Left lung (tissue), 10 donors: ENCODE results near the gene COL19A1. TPM values are rescaled to one million over a fixed set of nuclear protein-coding genes. Genes with fewer than 3 reads are reported as not detected.

Source experiments
- ATAC-seq: fragments of 200-7000 bp; cut with Tn5 transposase; one replicate; pipeline ENCODE4 v1.9.1; 2020; ENCODE audit warnings: moderate library complexity
- DNase-seq, 4 donors: peaks; one replicate each; pipeline ENCODE4 v3.0.0-alpha.2; 2013 to 2020
- H3K27ac ChIP-seq, 2 donors: fragments of 200-600 bp; sonication (generic) in 1 of 2; one replicate each; pipeline versions ENCODE4 v1.5.0 to v1.8.0; 2020 to 2021
- H3K27me3 ChIP-seq, 2 donors: fragments of 200-600 bp; sonication (generic) in 1 of 2; one replicate each; pipeline versions ENCODE4 v1.5.0 to v1.8.0; 2020 to 2021
- H3K36me3 ChIP-seq, 2 donors: fragments of 200-600 bp; sonication (generic) in 1 of 2; one replicate each; pipeline versions ENCODE4 v1.5.0 to v1.8.0; 2020 to 2021
- H3K4me1 ChIP-seq, 2 donors: fragments of 200-600 bp; one replicate each; pipeline ENCODE4 v1.8.0; 2021
- H3K4me3 ChIP-seq, 2 donors: fragments of 200-600 bp; sonication (generic) in 1 of 2; one replicate each; pipeline versions ENCODE4 v1.5.0 to v1.8.0; 2020 to 2021; ENCODE audit warnings: mild to moderate bottlenecking in 1 of 2
- H3K9me3 ChIP-seq, 2 donors: fragments of 200-600 bp; sonication (generic) in 1 of 2; one replicate each; pipeline versions ENCODE4 v1.5.0 to v1.8.0; 2020 to 2021
- intact Hi-C, 2 donors: fragments of 100-400 bp; cut with DNase I; formaldehyde crosslinking; loops; one replicate each; pipeline versions ENCODE4 v1.11.2 to v1.14.2; 2022
- polyA plus RNA-seq, 6 donors: library from polyadenylated mRNA; unstranded; fragments of 120-200 nt; gene quantifications; one replicate each; pipeline ENCODE4 v1.2.1, GENCODE V29; 2013; ENCODE audit not compliant: insufficient read length in 6 of 6
- total RNA-seq, 2 donors: library from RNA; stranded (reverse); fragmentation: NEBNext Ultra II Directional; extraction: Animal tissue kit (Norgen Biotek cat#: 25700); gene quantifications; one replicate each; pipeline ENCODE4 v1.2.1, GENCODE V29; 2021
- TF ChIP-seq, protein P1 (sequence below), 2 donors: fragments of 200-600 bp; sonication (generic) in 1 of 2; IDR thresholded peaks; one replicate each; pipeline versions ENCODE4 v1.5.0 to v1.8.0; 2021; ENCODE audit warnings: antibody characterized with exemption in 2 of 2
- donor health status: DM: no; HTN: yes; CAD: no.
- donor health status: DM: no; HTN: no; CAD: no.

COL19A1 gene
- total and polyA plus RNA-seq, 8 donors = 0.10 to 0.77 (median 0.70) TPM

DNA sequence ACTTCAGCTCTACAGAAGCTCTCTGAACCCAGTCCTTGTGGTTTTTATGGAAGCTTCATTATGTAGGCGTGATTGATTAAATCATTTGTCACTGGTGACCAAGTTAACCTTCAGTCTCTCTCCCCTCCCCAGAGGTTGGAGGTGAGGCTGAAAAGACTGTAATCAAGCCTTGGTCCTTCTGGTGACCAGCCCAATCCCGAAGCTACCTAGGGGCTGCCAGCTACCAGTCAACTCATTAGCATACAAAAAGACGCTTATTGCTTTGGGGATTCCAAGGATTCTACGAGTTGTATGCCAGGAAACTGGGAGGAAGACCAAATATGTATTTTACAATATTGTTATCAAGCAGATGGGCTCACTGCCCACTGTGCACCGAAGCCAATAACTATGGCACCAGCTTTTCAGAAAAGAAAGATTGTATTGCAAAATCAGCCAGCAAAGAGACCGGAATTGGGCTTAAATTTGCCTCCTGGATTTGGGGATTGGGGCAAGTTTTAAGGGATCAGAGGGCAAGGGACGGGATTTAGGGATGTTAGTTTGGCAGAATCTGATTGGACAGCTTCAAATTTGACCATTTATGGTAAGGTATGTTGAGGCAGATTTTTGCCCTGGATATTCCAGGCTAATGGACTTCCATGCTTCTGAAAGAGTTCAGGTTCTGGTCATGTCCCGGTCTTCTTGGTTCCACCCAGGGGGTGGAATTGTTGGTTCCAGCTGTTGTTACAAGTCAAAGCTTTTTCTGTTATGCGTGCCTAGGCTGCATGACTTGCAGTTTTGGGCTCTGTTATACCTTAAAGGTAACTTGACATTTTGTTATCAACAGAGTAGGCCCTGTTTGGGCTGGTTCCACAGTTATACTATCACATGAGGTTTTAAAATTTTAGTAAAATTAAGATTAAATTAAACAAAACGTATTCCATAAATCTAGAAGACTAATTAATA is 269.1 kb downstream of the COL19A1 start:
- DNase-seq = no peak
- H3K4me3 ChIP-seq = no peak overlapping the region
- no peaks in the 10 kb centered on the region for H3K4me1 ChIP-seq
- no peaks in the 10 kb centered on the region for H3K27me3 ChIP-seq
- intact Hi-C loops = no loop called here
- H3K27ac ChIP-seq = no peak overlapping the region
- no peaks in the 10 kb centered on the region for H3K36me3 ChIP-seq
- TF ChIP-seq, protein P1, sequence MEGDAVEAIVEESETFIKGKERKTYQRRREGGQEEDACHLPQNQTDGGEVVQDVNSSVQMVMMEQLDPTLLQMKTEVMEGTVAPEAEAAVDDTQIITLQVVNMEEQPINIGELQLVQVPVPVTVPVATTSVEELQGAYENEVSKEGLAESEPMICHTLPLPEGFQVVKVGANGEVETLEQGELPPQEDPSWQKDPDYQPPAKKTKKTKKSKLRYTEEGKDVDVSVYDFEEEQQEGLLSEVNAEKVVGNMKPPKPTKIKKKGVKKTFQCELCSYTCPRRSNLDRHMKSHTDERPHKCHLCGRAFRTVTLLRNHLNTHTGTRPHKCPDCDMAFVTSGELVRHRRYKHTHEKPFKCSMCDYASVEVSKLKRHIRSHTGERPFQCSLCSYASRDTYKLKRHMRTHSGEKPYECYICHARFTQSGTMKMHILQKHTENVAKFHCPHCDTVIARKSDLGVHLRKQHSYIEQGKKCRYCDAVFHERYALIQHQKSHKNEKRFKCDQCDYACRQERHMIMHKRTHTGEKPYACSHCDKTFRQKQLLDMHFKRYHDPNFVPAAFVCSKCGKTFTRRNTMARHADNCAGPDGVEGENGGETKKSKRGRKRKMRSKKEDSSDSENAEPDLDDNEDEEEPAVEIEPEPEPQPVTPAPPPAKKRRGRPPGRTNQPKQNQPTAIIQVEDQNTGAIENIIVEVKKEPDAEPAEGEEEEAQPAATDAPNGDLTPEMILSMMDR (IDR thresholded peaks at IDR 0.05) = no peak
- H3K9me3 ChIP-seq = no peaks in the 10 kb centered on the region
- no peak for ATAC-seq

DNA sequence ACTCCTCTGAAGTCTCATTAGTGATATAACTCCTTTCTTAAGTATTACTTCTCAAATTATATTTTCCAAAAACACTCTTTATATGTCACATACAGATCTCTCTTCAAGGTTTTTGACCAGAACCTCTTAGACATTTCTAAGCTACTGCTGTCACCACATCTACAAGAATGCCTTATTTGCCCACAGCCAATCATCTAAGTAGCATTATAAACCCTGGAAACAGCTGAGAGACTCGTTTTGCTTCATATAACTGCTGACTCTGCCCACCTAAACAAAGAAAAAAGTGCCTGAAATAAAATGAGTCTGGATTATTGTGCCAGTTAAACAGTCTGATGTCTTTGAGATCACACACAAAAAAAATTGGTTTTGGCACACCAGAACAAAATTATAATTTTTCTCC is 270.6 kb downstream of the COL19A1 start:
- Histone ChIP-seq H3K36me3 (no peaks in the 10 kb centered on the region), H3K4me3 (no peak overlapping the region), H3K9me3 (no peaks in the 10 kb centered on the region), H3K27ac (no peak overlapping the region), H3K4me1 (no peaks in the 10 kb centered on the region), H3K27me3 (no peaks in the 10 kb centered on the region)
- intact Hi-C loops = no loop called here
- DNase-seq = no peak
- TF ChIP-seq, protein P1 (IDR thresholded peaks at IDR 0.05) = no peak
- ATAC-seq = no peak

DNA sequence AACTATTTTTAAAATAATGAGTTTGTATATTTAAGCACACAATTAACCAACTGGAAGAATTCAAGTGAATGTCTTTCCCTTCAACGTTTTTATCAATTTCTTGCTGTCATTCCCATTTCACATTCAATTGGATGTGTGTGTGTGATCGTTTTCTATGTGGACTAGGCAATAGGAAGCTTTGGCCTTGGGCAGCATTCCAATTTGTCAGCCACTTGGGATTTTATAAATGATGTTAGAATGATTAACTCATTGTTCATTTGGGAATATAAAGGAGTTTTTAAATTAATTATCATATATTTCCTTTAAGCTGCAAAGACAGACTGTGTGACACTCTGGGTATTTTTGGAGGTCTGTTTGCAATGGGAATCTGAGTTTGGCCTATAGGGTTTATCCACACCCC is 274.1 kb downstream of the COL19A1 start:
- H3K4me3 ChIP-seq = no peak overlapping the region
- no peak overlapping the region for H3K27ac ChIP-seq
- TF ChIP-seq, protein P1 (IDR thresholded peaks at IDR 0.05) = no peak
- H3K4me1 ChIP-seq = no peaks in the 10 kb centered on the region
- H3K36me3 ChIP-seq = no peaks in the 10 kb centered on the region
- intact Hi-C loops = no loop called here
- DNase-seq (no peak), ATAC-seq (no peak)
- H3K27me3 ChIP-seq = no peaks in the 10 kb centered on the region
- no peaks in the 10 kb centered on the region for H3K9me3 ChIP-seq

DNA sequence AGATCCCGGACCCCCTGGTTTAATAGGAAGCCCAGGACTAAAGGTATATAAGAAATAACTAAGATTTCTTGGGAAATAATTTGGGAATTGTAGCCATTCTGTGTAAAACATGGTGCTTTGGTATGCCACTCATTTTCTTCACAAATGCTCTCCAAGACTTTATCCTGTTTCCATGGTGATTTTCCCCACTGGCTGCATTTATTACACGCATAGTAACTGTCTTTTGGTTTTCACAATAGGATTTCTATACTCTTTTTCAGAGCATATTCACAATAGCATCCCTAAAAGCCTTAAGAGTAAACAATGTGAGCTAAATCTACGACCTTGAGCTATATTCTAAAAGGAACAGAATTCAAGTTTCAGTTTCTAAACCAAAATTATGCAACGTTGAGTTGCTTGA is 275.7 kb downstream of the COL19A1 start:
- DNase-seq (no peak), ATAC-seq (no peak)
- Histone ChIP-seq H3K9me3 (no peaks in the 10 kb centered on the region), H3K4me3 (no peak overlapping the region), H3K27me3 (no peaks in the 10 kb centered on the region), H3K4me1 (no peaks in the 10 kb centered on the region), H3K36me3 (no peaks in the 10 kb centered on the region), H3K27ac (no peak overlapping the region)
- TF ChIP-seq, protein P1 (IDR thresholded peaks at IDR 0.05) = no peak
- intact Hi-C loops = no loop called here

DNA sequence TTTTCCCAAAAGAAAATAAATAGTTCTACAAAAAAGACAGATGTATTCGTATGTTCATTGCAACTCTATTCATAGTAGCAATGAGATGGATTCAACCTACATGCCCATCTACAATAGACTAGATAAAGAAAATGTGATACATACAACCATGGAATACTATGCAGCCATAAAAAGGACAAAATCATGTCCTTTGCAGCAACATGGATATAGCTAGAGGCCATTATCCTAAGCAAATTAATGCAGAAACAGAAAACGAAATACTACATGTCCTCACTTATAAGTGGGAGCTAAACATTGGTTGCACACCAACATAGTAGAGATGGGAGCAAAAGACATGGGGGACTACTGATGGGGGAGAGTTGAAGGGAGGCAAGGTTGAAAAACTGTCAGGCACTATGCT is 278.8 kb downstream of the COL19A1 start:
- TF ChIP-seq, protein P1 (IDR thresholded peaks at IDR 0.05) = no peak
- no peak overlapping the region for H3K27ac ChIP-seq
- ATAC-seq (no peak), DNase-seq (no peak)
- H3K9me3 ChIP-seq = no peaks in the 10 kb centered on the region
- no peaks in the 10 kb centered on the region for H3K36me3 ChIP-seq
- no peaks in the 10 kb centered on the region for H3K4me1 ChIP-seq
- H3K27me3 ChIP-seq = no peaks in the 10 kb centered on the region
- intact Hi-C loops = no loop called here
- no peak overlapping the region for H3K4me3 ChIP-seq
